Middle frontal gyrus (tissue), 1 donor: ENCODE data around the gene SLC35E3.

Experiments
- DNase-seq: peaks from one replicate; pipeline ENCODE4 v3.0.0-alpha.2; 2015; ENCODE audit warnings: low spot score; ENCODE audit errors: extremely low spot score

SLC35E3 gene

GRCh38 chr12:68769941-68770340 lies 24.0 kb downstream of the SLC35E3 start:
- DNase-seq, result no peak

DNA sequence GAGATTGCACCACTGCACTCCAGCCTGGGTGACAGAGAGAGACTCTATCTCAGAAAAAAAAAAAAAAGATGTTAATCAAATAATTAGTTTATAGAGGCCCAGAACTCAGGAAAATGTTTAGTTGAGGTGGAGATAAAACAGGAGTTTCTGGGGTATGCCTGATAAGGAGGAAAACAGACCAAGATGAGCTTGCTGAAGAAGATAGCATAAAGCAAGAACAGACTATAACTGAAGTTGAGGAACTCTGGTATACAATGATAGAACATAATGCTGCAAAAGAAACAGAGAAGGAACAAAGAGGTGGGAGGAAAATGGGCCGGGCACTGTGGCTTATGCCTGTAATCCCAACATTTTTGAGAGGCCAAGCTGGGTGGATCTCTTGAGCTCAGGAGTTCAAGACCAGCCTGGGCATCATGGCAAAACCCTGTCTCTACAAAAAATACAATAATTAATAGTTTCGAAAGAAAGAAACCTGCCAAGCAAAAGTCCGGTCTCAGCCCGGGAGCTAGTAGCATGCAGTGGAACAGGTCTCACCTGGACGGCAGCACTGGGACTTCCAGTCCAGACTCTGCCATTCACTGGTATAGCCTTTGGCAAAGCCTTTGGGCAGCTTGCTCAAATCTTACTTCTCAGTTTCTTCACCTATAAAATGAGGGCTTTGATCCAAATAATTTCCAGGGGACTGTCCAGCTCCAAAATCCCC lies 25.4 kb downstream of the SLC35E3 start:
- no peak for DNase-seq

- no peak for DNase-seq
These were observed 26.7 kb downstream of the SLC35E3 start for GRCh38 chr12:68772714-68773113.

DNA sequence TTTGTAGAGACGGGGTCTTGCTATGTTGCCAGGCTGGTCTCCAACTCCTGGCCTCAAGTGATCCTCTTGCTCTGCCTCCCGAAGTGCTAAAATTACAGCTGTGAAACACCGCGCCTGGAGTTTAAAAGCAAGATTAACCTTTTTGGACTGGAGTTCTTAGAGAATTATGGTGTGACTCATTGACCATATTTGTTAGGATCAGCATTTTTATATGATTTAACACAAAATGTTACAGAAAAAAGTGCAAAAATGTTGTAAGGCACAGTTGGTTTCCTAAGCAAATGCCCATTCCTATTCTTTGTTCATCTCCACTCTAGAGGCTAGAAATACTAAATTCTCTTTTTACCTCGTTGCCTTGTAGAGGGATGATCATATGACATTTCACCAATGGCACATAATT lies 27.6 kb downstream of the SLC35E3 start:
- DNase-seq, result no peak

GRCh38 chr12:68775121-68775630 lies 29.2 kb downstream of the SLC35E3 start:
- DNase-seq, result no peak

DNA sequence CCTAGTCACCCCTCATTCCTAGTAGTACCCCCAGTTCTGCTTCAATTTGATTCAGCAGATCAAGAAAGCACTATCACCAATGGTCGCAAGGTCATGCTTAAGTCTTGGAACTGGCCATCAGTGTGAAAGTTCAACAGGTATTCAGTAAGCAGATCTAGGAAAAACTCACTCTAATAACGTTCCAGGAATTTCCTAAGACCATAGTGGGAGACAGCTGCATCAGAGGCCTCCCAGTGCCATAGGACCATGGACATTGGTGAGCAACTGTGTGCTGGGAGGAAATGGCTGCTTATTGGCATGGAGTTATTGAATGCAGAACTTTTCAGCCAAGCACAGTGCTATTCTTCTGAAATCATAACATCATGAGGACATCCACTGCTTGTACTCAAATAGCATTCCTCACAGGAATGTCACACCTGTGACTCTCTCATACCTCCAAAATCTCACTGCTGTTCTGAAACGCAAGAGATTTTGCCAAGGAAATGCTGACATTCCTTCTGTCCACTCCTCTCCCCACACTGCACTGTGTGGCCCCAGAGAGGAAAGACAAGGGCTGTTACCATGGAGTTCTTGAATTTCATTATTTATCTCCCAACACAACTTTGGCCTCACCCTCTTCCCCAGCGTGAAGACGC lies 31.1 kb downstream of the SLC35E3 start:
- DNase-seq, result no peak

DNA sequence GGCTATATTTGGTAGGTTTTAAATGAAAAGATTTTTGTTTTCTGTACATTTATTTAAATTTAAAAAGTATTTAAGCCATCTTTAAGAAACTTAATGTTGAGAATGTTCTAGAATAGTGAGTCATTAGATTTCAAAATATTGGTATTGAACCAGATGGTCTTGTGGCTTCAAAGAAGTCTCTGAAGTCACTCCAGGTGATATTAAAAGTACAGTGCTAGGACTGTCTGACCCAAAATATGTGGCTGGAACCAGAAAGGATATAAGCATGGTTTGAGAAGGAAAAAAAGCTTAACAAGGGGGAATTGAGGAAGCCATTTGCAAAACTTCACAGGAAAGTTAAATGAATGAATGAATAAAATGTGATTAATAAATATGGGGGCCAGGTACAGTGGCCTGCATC lies 33.3 kb downstream of the SLC35E3 start:
- no peak for DNase-seq

DNA sequence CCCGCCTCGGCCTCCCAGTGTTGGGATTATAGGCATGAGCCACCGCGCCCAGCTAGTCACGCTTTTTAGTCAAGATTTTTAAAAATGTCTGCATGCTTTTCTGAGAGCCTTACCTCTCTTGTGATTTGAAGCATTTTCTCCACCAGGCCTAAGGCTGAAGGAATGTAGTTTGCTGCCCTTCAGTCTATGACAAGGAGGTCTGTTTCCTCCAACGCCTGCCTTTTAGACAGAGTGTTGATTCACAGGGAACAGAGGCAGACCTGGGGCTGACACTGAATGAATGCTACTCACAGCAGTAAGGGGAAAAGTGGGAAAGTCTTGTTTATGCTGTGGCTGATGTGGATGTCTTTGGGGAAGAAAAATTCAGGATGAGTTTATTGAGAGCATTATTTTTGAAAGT lies 34.8 kb downstream of the SLC35E3 start:
- no peak for DNase-seq

GRCh38 chr12:68781728-68782127 lies 35.8 kb downstream of the SLC35E3 start:
- no peak for DNase-seq

- no peak for DNase-seq
These were observed 38.0 kb downstream of the SLC35E3 start for GRCh38 chr12:68784015-68784414.

- DNase-seq, result no peak
These were observed 39.4 kb downstream of the SLC35E3 start for GRCh38 chr12:68785358-68785757.

GRCh38 chr12:68785823-68786222 lies 39.8 kb downstream of the SLC35E3 start:
- DNase-seq, result no peak

GRCh38 chr12:68786929-68787328 lies 41.0 kb downstream of the SLC35E3 start:
- DNase-seq, result no peak

DNA sequence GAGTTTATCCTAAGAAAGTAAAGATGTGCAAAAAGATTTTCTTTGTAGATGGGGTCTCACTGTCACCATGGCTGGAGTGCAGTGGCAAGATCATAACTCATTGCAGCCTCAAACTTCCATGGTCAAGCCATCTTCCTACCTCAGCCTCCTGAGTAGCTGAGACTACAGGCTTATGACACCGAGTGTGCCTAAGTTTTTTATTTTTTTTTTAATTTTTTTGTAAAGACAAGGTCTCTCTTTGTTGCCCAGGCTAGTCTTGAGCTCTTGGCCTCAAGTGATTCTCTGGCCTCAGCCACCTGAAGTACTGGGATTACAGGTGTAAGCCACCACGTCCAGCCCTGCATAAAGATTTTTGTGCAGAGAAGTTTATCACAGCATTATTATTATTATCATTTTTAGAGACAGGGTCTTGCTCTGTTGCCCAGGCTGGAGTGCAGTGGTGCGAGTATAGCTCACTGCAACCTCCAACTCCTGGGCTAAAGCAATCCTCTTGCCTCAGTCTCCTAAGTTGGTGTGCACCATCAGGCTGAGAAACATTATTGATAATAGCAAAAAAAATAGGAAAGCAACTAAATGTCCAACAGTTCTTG lies 42.7 kb downstream of the SLC35E3 start:
- DNase-seq, result no peak

DNA sequence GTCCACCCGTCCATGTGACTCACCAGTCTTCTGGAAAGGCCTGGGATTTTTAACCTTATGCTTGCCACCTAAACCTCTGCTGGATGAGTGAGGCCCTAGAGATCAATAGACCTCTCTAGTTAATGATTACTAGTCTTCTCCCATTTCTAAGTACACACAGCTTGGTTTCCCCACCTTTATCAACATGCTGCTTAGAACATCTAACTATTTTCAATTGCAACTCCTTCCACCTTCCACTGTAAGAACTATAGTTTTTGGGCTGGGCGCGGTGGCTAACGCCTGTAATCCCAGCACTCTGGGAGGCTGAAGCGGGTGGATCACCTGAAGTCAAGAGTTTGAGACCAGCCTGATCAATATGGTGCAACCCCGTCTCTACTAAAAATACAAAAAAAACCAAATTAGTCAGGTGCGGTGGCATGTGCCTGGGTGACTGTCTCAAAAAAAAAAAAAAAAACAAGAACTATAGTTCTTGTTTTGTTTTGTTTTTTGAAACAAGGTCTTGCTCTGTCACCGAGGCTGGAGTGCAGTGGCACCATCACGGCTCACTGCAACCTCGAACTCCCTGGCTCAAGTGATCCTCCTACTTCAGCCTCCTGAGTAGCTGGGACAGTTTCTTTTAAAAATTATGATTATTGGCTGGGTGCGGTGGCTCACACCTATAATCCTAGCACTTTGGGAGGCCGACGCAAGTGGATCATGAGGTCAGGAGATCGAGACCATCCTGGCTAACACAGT lies 43.3 kb downstream of the SLC35E3 start:
- no peak for DNase-seq

GRCh38 chr12:68790081-68790951 lies 44.3 kb downstream of the SLC35E3 start:
- no peak for DNase-seq

DNA sequence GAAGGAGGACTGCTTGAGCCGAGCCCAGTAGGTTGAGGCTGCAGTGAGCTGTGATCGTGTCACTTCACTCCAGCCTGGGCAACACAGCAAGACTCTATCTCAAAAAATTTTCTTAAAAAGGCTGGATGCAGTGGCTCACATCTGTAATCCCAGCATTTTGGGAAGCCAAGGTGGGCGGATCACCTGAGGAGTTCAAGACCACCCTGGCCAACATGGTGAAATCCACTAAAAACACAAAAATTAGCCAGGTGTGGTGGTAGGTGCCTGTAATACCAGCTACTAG lies 44.9 kb downstream of the SLC35E3 start:
- no peak for DNase-seq

DNA sequence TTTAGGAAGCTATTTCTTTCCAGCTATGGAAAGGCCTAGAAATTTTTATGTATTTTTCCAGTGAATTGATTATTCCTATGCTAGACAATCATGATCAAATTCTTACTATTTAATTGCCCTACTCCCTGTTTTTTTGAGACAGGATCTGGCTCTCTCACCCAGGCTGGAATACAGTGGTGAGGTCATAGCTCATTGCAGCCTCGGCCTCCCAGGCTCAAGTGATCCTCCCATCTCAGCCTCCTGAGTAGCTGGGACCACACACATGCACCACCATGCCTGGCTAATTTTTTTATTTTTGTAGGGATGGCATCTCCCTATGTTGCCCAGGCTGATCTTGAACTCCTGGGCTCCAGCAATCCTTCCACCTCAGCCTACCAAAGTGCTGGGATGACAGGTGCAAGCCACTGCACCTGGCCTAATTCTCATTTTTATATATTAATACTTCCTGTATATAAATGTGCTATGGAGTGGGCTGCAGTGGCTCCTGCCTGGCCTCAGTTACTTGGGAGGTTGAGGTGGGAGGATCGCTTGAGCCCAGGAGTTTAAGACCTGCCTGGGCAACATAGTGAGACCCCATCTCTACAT lies 46.0 kb downstream of the SLC35E3 start:
- DNase-seq, result no peak

- DNase-seq, result no peak
These were observed 47.0 kb downstream of the SLC35E3 start for GRCh38 chr12:68792952-68793351.

DNA sequence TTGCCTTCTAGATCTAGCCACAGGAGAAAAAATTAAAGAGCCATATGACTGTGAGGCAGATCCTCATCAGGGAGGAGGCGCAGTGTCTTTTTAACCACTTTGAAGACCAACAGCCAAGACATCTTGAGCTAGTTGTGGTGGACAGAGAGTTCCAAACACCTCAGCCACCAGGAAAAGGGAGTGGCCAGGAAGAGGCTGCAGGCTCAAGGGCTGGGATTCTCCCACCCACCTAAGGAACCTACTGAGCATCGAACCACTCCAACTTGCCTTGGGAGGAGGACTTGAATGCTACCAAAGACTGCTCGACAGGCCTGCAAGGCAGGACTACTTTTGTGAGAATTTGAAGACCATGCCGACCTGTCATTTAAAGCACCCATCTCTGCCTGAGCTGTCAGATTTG lies 47.5 kb downstream of the SLC35E3 start:
- no peak for DNase-seq
